ENCODE measurements around the gene GPR22. TPM values are rescaled to one million over a fixed set of nuclear protein-coding genes. Genes with fewer than 3 reads are reported as not detected.

Gene GPR22
- total and polyA plus RNA-seq, 4 donors: 5.1 to 38.2 (median 15.6) TPM

DNA sequence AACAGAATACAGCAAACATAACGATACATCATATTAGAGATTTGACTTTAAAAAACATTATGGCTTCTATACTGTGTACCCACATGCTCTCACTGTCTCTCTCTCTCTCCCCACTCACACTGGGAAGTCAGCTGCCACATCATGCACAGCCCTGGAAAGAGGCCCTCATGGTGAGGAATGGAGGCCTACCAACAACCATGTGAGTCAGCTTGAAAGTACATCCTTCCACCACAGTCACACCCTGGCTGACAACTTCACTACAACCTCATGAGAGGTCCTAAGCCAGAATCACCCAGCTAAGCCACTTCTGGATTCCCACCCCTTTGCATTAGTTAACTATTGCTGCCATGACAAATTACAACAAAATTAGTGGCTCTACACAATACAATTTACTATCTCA lies 23.3 kb upstream of the GPR22 start:
- H3K27ac ChIP-seq (ENCODE audit: low read depth, low read length): no peak overlapping the region
- DNase-seq (ENCODE audit: low read depth in 4 of 6, low spot score in 6 of 6): no peak
- no peaks in the 10 kb centered on the region for H3K36me3 ChIP-seq (ENCODE audit: control insufficient read depth, insufficient read depth, low read length)
- H3K27me3 ChIP-seq (ENCODE audit: control insufficient read depth, insufficient read depth, low read length): no peaks in the 10 kb centered on the region
- no peaks in the 10 kb centered on the region for H3K4me1 ChIP-seq (ENCODE audit: control insufficient read depth, insufficient read depth, low read length)
- H3K9me3 ChIP-seq (ENCODE audit: control insufficient read depth, insufficient read depth, low read length): no peaks in the 10 kb centered on the region
- H3K4me3 ChIP-seq (ENCODE audit: low read depth, low read length): no peak overlapping the region
- WGBS (ENCODE audit: insufficient coverage): no CpG with 5 or more reads among the region's 1 CpG

DNA sequence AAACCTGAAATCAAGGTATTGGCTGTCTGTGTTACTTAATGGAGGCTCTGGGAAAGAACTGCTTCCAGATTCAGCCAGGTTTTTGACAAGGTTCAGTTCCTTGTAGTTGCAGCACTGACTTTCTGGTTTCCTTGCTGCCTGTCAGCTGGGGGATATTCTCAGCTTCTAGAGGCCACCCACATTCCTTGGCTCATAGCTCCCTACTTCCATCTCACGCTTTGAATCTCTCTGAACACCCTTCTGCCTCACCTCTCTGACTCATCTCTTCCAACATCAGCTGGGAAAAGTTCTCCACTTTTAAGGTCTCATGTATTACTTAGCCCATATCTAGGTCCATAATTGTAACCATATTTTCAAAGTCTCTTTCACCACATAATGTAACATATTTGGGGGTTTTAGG lies 22.9 kb upstream of the GPR22 start:
- Histone ChIP-seq H3K9me3 (ENCODE audit: control insufficient read depth, insufficient read depth, low read length) (no peaks in the 10 kb centered on the region), H3K27ac (ENCODE audit: low read depth, low read length) (no peak overlapping the region), H3K36me3 (ENCODE audit: control insufficient read depth, insufficient read depth, low read length) (no peaks in the 10 kb centered on the region), H3K4me3 (ENCODE audit: low read depth, low read length) (no peak overlapping the region), H3K4me1 (ENCODE audit: control insufficient read depth, insufficient read depth, low read length) (no peaks in the 10 kb centered on the region), H3K27me3 (ENCODE audit: control insufficient read depth, insufficient read depth, low read length) (no peaks in the 10 kb centered on the region)
- DNase-seq (ENCODE audit: low read depth in 4 of 6, low spot score in 6 of 6): no peak
- 100% methylated on average over 1 of the region's 1 CpG for WGBS (ENCODE audit: insufficient coverage)

DNA sequence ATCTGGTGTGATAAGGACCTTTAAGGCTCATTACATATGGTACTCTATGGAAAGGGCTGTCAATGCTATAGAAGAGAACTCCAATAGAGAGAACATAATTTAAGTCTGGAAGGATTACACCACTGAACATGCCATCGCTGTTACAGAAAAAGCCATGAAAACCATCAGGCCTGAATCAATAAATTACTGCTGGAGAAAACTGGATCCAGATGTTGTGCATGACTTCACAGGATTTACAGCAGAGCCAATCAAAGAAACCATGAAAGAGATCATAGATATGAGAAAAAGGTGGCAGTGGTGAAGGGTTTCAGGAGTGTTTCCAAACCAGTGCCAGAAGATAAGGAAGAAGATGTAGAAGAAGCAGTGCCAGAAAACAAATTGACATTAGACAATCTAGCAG lies 18.9 kb upstream of the GPR22 start:
- no peak overlapping the region for H3K27ac ChIP-seq (ENCODE audit: low read depth, low read length)
- WGBS (ENCODE audit: insufficient coverage): 100% methylated on average over 1 of the region's 1 CpG
- no peaks in the 10 kb centered on the region for H3K4me1 ChIP-seq (ENCODE audit: control insufficient read depth, insufficient read depth, low read length)
- no peaks in the 10 kb centered on the region for H3K27me3 ChIP-seq (ENCODE audit: control insufficient read depth, insufficient read depth, low read length)
- H3K4me3 ChIP-seq (ENCODE audit: low read depth, low read length): no peak overlapping the region
- no peak for DNase-seq (ENCODE audit: low read depth in 4 of 6, low spot score in 6 of 6)
- H3K36me3 ChIP-seq (ENCODE audit: control insufficient read depth, insufficient read depth, low read length): no peaks in the 10 kb centered on the region
- no peaks in the 10 kb centered on the region for H3K9me3 ChIP-seq (ENCODE audit: control insufficient read depth, insufficient read depth, low read length)

DNA sequence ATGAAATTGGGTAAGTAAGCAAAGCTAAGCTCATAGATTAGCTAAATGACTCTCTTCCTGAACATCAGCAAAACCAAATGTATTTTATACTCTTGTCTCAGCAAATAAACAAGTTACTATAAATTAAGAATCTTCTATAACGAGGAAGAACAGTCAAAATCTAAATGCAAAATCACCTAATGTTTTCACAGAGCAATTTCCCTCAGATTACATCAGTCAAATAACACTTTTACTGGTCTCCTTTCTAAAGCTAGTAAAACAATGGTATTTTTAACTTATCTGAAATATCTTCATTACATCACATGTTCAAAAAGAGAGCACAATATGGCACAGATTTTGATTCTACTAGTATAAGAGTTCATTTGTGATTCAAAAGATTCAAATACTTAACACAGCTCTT lies 16.5 kb upstream of the GPR22 start:
- Histone ChIP-seq H3K9me3 (ENCODE audit: control insufficient read depth, insufficient read depth, low read length) (no peaks in the 10 kb centered on the region), H3K4me1 (ENCODE audit: control insufficient read depth, insufficient read depth, low read length) (no peaks in the 10 kb centered on the region), H3K4me3 (ENCODE audit: low read depth, low read length) (no peak overlapping the region), H3K27me3 (ENCODE audit: control insufficient read depth, insufficient read depth, low read length) (no peaks in the 10 kb centered on the region), H3K36me3 (ENCODE audit: control insufficient read depth, insufficient read depth, low read length) (no peaks in the 10 kb centered on the region), H3K27ac (ENCODE audit: low read depth, low read length) (no peak overlapping the region)
- no peak for DNase-seq (ENCODE audit: low read depth in 4 of 6, low spot score in 6 of 6)
- no CpG with 5 or more reads among the region's 1 CpG for WGBS (ENCODE audit: insufficient coverage)

DNA sequence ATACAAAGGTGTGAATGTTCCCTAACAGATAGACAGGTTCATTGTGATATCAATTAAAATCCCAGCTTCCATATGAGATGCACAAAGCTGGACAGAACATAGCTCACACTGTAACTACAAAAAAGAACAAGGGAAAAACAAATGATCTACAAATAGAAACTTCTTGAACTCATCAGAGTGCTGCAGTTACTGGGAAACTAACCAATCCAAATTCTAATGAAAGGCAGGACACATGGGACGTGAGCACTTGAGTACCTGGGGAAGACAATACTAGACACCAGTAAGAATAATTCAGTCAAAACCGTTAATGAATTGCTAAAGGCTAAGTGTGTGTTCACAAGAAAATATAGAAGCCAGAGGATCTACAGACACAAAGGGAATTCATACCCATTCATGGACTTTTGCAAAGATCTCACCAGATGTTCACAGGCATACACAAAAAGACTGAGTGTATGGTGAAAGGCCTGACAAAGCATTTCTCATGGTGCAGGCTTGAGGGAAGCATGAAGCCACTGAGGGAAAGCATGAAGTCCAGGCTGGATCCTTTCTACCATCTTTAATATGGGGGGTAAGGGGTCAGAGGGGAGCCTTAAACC lies 7.8 kb upstream of the GPR22 start:
- Histone ChIP-seq H3K36me3 (ENCODE audit: control insufficient read depth, insufficient read depth, low read length) (no peaks in the 10 kb centered on the region), H3K4me1 (ENCODE audit: control insufficient read depth, insufficient read depth, low read length) (no peaks in the 10 kb centered on the region), H3K9me3 (ENCODE audit: control insufficient read depth, insufficient read depth, low read length) (no peaks in the 10 kb centered on the region), H3K4me3 (ENCODE audit: low read depth, low read length) (no peak overlapping the region), H3K27ac (ENCODE audit: low read depth, low read length) (no peak overlapping the region), H3K27me3 (ENCODE audit: control insufficient read depth, insufficient read depth, low read length) (no peaks in the 10 kb centered on the region)
- WGBS (ENCODE audit: insufficient coverage): no CpG with 5 or more reads among the region's 2 CpGs
- DNase-seq (ENCODE audit: low read depth in 4 of 6, low spot score in 6 of 6): no peak

DNA sequence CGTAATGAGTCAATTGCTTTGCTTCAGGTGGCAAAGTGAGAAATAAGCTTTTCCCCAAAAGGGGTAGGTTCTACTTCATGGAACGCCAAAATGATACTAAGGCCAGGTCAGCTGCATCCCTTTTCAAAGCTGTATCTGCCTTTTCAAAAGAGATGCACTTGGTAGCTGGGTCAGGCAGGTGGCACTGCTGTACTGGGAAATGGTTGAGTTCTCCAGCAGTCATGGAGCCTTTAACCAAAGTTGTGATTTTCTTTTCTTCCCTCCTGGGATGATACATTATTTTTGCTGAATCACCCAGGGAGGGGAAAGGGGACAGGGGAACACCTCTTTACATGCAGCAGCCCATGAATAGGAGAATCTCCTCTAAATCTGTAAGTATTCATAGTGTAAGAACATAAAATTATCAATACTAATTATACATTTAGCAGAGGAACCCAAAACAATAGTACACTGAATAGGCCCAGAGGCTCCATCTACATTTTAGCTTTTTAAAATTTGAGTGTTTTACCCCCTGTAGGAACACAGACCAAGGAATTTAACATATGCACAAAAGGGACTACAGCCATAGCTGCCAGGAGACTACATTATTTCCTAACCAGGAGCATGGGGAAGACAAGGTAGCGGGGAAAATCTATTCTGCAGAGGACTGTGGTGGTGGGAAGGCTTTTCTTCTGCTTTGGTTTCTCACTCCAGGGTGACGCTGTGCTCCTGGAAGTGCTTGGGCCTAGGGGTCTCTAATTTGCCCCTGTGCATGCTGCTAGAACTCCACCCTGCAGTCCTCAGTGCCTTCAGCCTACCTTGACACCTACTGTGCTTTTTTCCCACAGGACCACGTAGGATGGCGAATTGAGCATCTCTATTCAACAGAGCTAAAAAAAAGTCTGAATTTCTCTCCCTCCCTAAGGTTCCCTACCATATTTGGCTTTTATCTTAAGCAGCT lies 6.4 kb upstream of the GPR22 start:
- no peaks in the 10 kb centered on the region for H3K9me3 ChIP-seq (ENCODE audit: control insufficient read depth, insufficient read depth, low read length)
- H3K4me1 ChIP-seq (ENCODE audit: control insufficient read depth, insufficient read depth, low read length): no peaks in the 10 kb centered on the region
- peak in 2 of 6 donors; percentile 80 to 87 for DNase-seq (ENCODE audit: low read depth in 4 of 6, low spot score in 6 of 6)
- WGBS (ENCODE audit: insufficient coverage): 71% methylated on average over 2 of the region's 6 CpGs
- no peak overlapping the region for H3K4me3 ChIP-seq (ENCODE audit: low read depth, low read length)
- H3K36me3 ChIP-seq (ENCODE audit: control insufficient read depth, insufficient read depth, low read length): no peaks in the 10 kb centered on the region
- no peaks in the 10 kb centered on the region for H3K27me3 ChIP-seq (ENCODE audit: control insufficient read depth, insufficient read depth, low read length)
- no peak overlapping the region for H3K27ac ChIP-seq (ENCODE audit: low read depth, low read length)

DNA sequence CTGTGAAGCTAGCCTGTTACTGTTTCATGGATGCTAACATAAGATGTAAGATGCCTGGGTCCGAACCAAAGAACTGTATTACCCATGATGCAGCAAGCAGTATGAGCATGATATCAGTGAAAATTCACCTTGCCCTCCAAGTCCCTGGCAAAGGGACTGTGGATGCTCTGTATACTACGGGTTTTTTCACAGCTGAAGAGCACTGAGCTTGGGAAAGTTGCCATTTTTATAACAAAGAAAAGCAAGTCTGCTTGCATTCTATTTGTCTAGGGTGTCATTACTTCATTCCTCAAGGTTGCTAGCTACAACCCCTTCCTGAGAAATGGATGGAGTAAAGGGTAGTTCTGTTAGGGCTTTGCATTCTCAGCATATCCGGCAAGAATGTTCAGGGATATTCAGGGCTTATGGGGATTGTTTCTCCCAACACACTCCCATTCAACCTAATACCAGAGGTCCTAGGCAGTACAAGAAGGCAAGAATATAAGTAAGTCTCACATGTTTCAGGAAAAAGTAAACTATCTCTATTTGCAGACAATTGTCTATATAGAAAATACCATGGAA lies 5.1 kb upstream of the GPR22 start:
- H3K4me1 ChIP-seq (ENCODE audit: control insufficient read depth, insufficient read depth, low read length): no peaks in the 10 kb centered on the region
- DNase-seq (ENCODE audit: low read depth in 4 of 6, low spot score in 6 of 6): peak in 1 of 6 donors; percentile 29
- H3K9me3 ChIP-seq (ENCODE audit: control insufficient read depth, insufficient read depth, low read length): no peaks in the 10 kb centered on the region
- H3K27me3 ChIP-seq (ENCODE audit: control insufficient read depth, insufficient read depth, low read length): no peaks in the 10 kb centered on the region
- no CpG with 5 or more reads among the region's 3 CpGs for WGBS (ENCODE audit: insufficient coverage)
- H3K4me3 ChIP-seq (ENCODE audit: low read depth, low read length): no peak overlapping the region
- H3K36me3 ChIP-seq (ENCODE audit: control insufficient read depth, insufficient read depth, low read length): no peaks in the 10 kb centered on the region
- no peak overlapping the region for H3K27ac ChIP-seq (ENCODE audit: low read depth, low read length)

DNA sequence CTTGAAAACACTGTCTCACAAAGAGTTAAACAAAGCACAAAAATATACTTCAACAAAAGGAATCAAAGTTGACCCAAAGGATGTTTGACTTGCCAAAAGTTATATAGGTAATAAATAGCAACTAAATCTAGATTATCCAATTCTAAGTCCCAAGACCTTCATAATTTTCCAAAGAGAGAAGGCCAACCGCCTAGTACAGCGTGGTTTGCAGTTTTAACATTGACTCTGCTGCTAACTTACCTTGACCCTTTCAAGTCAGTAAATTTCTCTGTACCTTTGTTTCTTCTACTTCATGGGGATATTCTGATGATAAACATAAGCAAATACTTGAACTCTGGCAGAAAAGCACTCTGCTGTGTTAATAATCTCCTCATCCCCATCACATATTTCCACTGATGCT lies 1.9 kb upstream of the GPR22 start:
- H3K27me3 ChIP-seq (ENCODE audit: control insufficient read depth, insufficient read depth, low read length): no peaks in the 10 kb centered on the region
- no peaks in the 10 kb centered on the region for H3K4me1 ChIP-seq (ENCODE audit: control insufficient read depth, insufficient read depth, low read length)
- DNase-seq (ENCODE audit: low read depth in 4 of 6, low spot score in 6 of 6): no peak
- 60% methylated on average over 1 of the region's 2 CpGs for WGBS (ENCODE audit: insufficient coverage)
- no peak overlapping the region for H3K4me3 ChIP-seq (ENCODE audit: low read depth, low read length)
- H3K27ac ChIP-seq (ENCODE audit: low read depth, low read length): no peak overlapping the region
- no peaks in the 10 kb centered on the region for H3K36me3 ChIP-seq (ENCODE audit: control insufficient read depth, insufficient read depth, low read length)
- H3K9me3 ChIP-seq (ENCODE audit: control insufficient read depth, insufficient read depth, low read length): no peaks in the 10 kb centered on the region

DNA sequence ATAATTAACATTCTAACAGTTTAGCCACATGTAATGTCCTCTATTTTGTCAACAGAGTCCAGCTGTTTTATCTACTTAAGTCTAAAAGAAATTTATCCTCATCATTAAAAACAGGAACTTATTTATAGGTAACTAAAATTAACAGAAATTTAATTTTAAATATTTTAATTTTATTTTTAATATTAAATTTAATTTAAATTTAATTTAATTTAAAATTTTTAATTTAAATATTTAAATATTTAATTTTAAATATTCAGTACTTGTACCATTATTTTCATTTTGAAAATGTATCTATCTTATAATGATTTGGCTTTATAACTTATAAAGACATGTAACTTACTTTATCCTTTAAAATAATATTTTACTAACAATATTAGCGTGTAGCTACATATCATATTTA lies 1.0 kb upstream of the GPR22 start:
- Histone ChIP-seq H3K36me3 (ENCODE audit: control insufficient read depth, insufficient read depth, low read length) (no peaks in the 10 kb centered on the region), H3K27me3 (ENCODE audit: control insufficient read depth, insufficient read depth, low read length) (no peaks in the 10 kb centered on the region), H3K27ac (ENCODE audit: low read depth, low read length) (no peak overlapping the region), H3K9me3 (ENCODE audit: control insufficient read depth, insufficient read depth, low read length) (no peaks in the 10 kb centered on the region), H3K4me3 (ENCODE audit: low read depth, low read length) (no peak overlapping the region), H3K4me1 (ENCODE audit: control insufficient read depth, insufficient read depth, low read length) (no peaks in the 10 kb centered on the region)
- WGBS (ENCODE audit: insufficient coverage): no CpG with 5 or more reads among the region's 1 CpG
- no peak for DNase-seq (ENCODE audit: low read depth in 4 of 6, low spot score in 6 of 6)

Data from spinal cord (tissue), 10 donors.